Ectodermal cell (in vitro differentiated cells): ENCODE measurements around the gene MCF2L2.
"Not testable (repeated sequence)": the region's sequence is repeated elsewhere in the genome, so short reads cannot be mapped to it uniquely, and the experiment has no call there.

Experiments
- H3K27ac ChIP-seq: 2 replicates; pipeline ENCODE4 v1.7.0; 2013; ENCODE audit warnings: mild to moderate bottlenecking, low read depth, low read length; ENCODE audit not compliant: insufficient read depth, poor library complexity, severe bottlenecking
- H3K27me3 ChIP-seq: 2 replicates; pipeline ENCODE4 v1.7.0; 2013; ENCODE audit warnings: mild to moderate bottlenecking, low read length; ENCODE audit not compliant: insufficient read depth, control insufficient read depth, poor library complexity, severe bottlenecking
- H3K36me3 ChIP-seq: one replicate; pipeline ENCODE4 v1.7.0; 2013; ENCODE audit warnings: low read length; ENCODE audit not compliant: control insufficient read depth, insufficient read depth
- H3K4me1 ChIP-seq: one replicate; pipeline ENCODE4 v1.7.0; 2013; ENCODE audit warnings: low read length; ENCODE audit not compliant: control insufficient read depth, insufficient read depth
- H3K4me3 ChIP-seq: 2 replicates; pipeline ENCODE4 v1.7.0; 2013; ENCODE audit warnings: low read depth, low read length, control low read depth; ENCODE audit not compliant: insufficient read depth
- H3K9me3 ChIP-seq: 2 replicates; pipeline ENCODE4 v1.7.0; 2013; ENCODE audit warnings: mild to moderate bottlenecking, low read length, moderate library complexity; ENCODE audit not compliant: control insufficient read depth
- WGBS, 2 experiments: methylation state at CpG; one replicate each; pipeline ENCODE4 v1.1.7; 2013; ENCODE audit warnings: missing lambda C conversion rate in 2 of 2; 5-methylcytosine and 5-hydroxymethylcytosine counted together

The MCF2L2 gene

GRCh38 chr3:183167975-183168374 is 260.4 kb downstream of the MCF2L2 start:
- 89 to 94% methylated on average over 1 of the region's 1 CpG for WGBS, 2 experiments

GRCh38 chr3:183163563-183163962 is 264.9 kb downstream of the MCF2L2 start:
- Histone ChIP-seq H3K4me3 (no peak overlapping the region), H3K27ac (no peak overlapping the region), H3K4me1 (peaks cover 5% of the 10 kb centered on the region), H3K36me3 (no peaks in the 10 kb centered on the region), H3K9me3 (no peaks in the 10 kb centered on the region), H3K27me3 (peaks cover 34% of the 10 kb centered on the region)
- 94 to 96% methylated on average over 25 of the region's 25 CpGs for WGBS, 2 experiments

More at GRCh38 chr3:183167975-183168374, 260.4 kb downstream of the MCF2L2 start:
- not testable (repeated sequence) for H3K9me3 ChIP-seq, H3K4me3 ChIP-seq, H3K27ac ChIP-seq, H3K36me3 ChIP-seq, H3K4me1 ChIP-seq
- H3K27me3 ChIP-seq, result peaks cover 10% of the 10 kb centered on the region

- Histone ChIP-seq H3K27ac (no peak overlapping the region), H3K36me3 (no peaks in the 10 kb centered on the region), H3K27me3 (peaks cover 34% of the 10 kb centered on the region), H3K4me3 (no peak overlapping the region), H3K9me3 (no peaks in the 10 kb centered on the region), H3K4me1 (peaks cover 5% of the 10 kb centered on the region)
- WGBS, 2 experiments, result 44 to 48% methylated on average over 23 to 25 of the region's 25 CpGs
Measured at GRCh38 chr3:183161552-183162336, 266.7 kb downstream of the MCF2L2 start.

GRCh38 chr3:183160616-183161015 is 267.8 kb downstream of the MCF2L2 start:
- H3K9me3 ChIP-seq, result no peaks in the 10 kb centered on the region
- WGBS, 2 experiments, result 82 to 89% methylated on average over 5 of the region's 5 CpGs

GRCh38 chr3:183159333-183159732 is 269.1 kb downstream of the MCF2L2 start:
- Histone ChIP-seq H3K27me3 (peaks cover 34% of the 10 kb centered on the region), H3K36me3 (no peaks in the 10 kb centered on the region), H3K4me1 (peaks cover 5% of the 10 kb centered on the region), H3K9me3 (no peaks in the 10 kb centered on the region), H3K27ac (no peak overlapping the region), H3K4me3 (no peak overlapping the region)
- 58 to 60% methylated on average over 3 of the region's 3 CpGs for WGBS, 2 experiments

More at GRCh38 chr3:183160616-183161015, 267.8 kb downstream of the MCF2L2 start:
- Histone ChIP-seq H3K4me1 (peaks cover 5% of the 10 kb centered on the region), H3K4me3 (no peak overlapping the region), H3K27ac (no peak overlapping the region), H3K36me3 (no peaks in the 10 kb centered on the region), H3K27me3 (peaks cover 34% of the 10 kb centered on the region)

GRCh38 chr3:183158551-183159006 is 269.8 kb downstream of the MCF2L2 start:
- 89 to 91% methylated on average over 3 of the region's 3 CpGs for WGBS, 2 experiments
- Histone ChIP-seq H3K4me3 (no peak overlapping the region), H3K27ac (no peak overlapping the region), H3K9me3 (no peaks in the 10 kb centered on the region), H3K4me1 (peaks cover 5% of the 10 kb centered on the region), H3K27me3 (peaks cover 30% of the 10 kb centered on the region), H3K36me3 (no peaks in the 10 kb centered on the region)

- H3K9me3 ChIP-seq, result no peaks in the 10 kb centered on the region
- peaks cover 5% of the 10 kb centered on the region for H3K4me1 ChIP-seq
- no peak overlapping the region for H3K27ac ChIP-seq
- no peaks in the 10 kb centered on the region for H3K36me3 ChIP-seq
- H3K27me3 ChIP-seq, result peaks cover 25% of the 10 kb centered on the region
- 96 to 100% methylated on average over 2 of the region's 2 CpGs for WGBS, 2 experiments
- H3K4me3 ChIP-seq, result no peak overlapping the region
Measured at GRCh38 chr3:183158113-183158512, 270.3 kb downstream of the MCF2L2 start.

GRCh38 chr3:183156266-183156665 is 272.2 kb downstream of the MCF2L2 start:
- H3K27ac ChIP-seq, result no peak overlapping the region
- WGBS, 2 experiments, result 95 to 96% methylated on average over 5 of the region's 5 CpGs

GRCh38 chr3:183155499-183155898 is 272.9 kb downstream of the MCF2L2 start:
- 93 to 98% methylated on average over 4 of the region's 4 CpGs for WGBS, 2 experiments
- no peak overlapping the region for H3K27ac ChIP-seq
- H3K36me3 ChIP-seq, result no peaks in the 10 kb centered on the region
- no peak overlapping the region for H3K4me3 ChIP-seq
- no peaks in the 10 kb centered on the region for H3K9me3 ChIP-seq
- no peaks in the 10 kb centered on the region for H3K27me3 ChIP-seq
- no peaks in the 10 kb centered on the region for H3K4me1 ChIP-seq

More at GRCh38 chr3:183156266-183156665, 272.2 kb downstream of the MCF2L2 start:
- Histone ChIP-seq H3K4me1 (no peaks in the 10 kb centered on the region), H3K4me3 (no peak overlapping the region), H3K36me3 (no peaks in the 10 kb centered on the region), H3K9me3 (no peaks in the 10 kb centered on the region), H3K27me3 (peaks cover 7% of the 10 kb centered on the region)

- no peaks in the 10 kb centered on the region for H3K4me1 ChIP-seq
- no peak overlapping the region for H3K4me3 ChIP-seq
- H3K36me3 ChIP-seq, result no peaks in the 10 kb centered on the region
- 91 to 94% methylated on average over 14 of the region's 14 CpGs for WGBS, 2 experiments
- no peak overlapping the region for H3K27ac ChIP-seq
- no peaks in the 10 kb centered on the region for H3K9me3 ChIP-seq
- H3K27me3 ChIP-seq, result no peaks in the 10 kb centered on the region
Measured at GRCh38 chr3:183153210-183153950, 275.0 kb downstream of the MCF2L2 start.
